DOHH2 (cell line): ENCODE measurements around the gene CREM.

Source experiments
- CTCF ChIP-seq: fragments of 200-600 bp; sonication (generic); IDR thresholded peaks from one replicate; pipeline ENCODE4 v1.5.1; 2014; ENCODE audit warnings: antibody characterized with exemption, mild to moderate bottlenecking, low read depth, low read length; ENCODE audit not compliant: poor library complexity, severe bottlenecking
- EZH2phosphoT487 ChIP-seq: fragments of 200-600 bp; sonication (generic); IDR thresholded peaks from 2 replicates; pipeline ENCODE4 v1.6.1; 2017; ENCODE audit warnings: borderline replicate concordance, mild to moderate bottlenecking, antibody characterized with exemption, low read length, moderate library complexity, mixed read lengths

GRCh38 chr10:35188954-35189353 lies 62.3 kb downstream of the CREM start:
- TF ChIP-seq CTCF, result no peak
- TF ChIP-seq EZH2phosphoT487, result no peak
